AML-193 (cell line): ENCODE results near the gene KRT38.
"Not testable (repeated sequence)": the region's sequence is repeated elsewhere in the genome, so short reads cannot be mapped to it uniquely, and the experiment has no call there.

ENCODE experiments used
- DNase-seq, 2 experiments: peaks; one replicate each; lab custom pipeline; 2025; lab: John Stamatoyannopoulos, UW

Gene KRT38

DNA sequence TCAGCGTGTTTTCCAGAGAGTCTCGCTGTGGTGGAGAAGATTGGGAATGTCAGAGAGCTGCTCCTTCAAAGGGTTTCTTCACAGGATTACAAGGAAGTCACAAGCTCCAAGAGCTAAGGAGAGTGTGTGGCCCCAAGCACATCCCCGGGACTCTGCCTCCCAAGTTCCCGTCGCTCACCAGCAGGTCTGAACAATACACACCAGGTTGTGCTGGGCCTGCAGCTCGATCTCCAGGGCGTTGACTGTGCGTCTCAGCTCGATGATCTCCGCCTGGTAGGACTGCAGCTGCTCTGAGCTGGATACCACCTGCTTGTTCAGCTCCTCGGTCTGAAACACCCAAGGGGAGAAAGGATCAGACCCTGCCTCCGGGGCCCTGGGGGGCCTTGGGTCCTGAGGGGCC, 45.7 kb downstream of the KRT38 start:
- not testable (repeated sequence) for DNase-seq

GRCh38 chr17:41394254-41394996, 46.4 kb downstream of the KRT38 start:
- DNase-seq = no peak

DNA sequence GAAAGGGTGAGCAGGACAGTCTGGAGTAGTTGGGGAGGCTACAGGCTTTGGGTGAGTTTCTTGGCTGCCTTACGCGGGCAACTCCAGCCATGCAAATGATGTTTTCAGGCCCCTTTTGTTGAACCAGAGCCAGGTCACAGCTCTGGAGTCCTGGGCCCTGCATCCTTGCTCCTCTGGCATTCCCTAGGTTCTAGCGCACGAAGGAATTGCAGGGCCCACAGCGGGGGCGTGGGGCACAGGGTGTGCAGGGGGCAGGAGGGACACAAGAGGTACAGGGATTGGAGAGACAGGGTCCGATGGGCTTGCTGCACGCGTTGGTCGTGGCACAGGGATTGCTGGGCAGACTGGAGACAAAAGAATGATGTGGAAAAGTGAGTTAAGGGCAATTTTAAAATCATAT, 47.0 kb downstream of the KRT38 start:
- DNase-seq = no peak

- DNase-seq = no peak
Measured at GRCh38 chr17:41393294-41393693, 47.5 kb downstream of the KRT38 start.

GRCh38 chr17:41392278-41392677, 48.5 kb downstream of the KRT38 start:
- no peak for DNase-seq

- no peak for DNase-seq
Measured at GRCh38 chr17:41391535-41391934, 49.2 kb downstream of the KRT38 start.

DNA sequence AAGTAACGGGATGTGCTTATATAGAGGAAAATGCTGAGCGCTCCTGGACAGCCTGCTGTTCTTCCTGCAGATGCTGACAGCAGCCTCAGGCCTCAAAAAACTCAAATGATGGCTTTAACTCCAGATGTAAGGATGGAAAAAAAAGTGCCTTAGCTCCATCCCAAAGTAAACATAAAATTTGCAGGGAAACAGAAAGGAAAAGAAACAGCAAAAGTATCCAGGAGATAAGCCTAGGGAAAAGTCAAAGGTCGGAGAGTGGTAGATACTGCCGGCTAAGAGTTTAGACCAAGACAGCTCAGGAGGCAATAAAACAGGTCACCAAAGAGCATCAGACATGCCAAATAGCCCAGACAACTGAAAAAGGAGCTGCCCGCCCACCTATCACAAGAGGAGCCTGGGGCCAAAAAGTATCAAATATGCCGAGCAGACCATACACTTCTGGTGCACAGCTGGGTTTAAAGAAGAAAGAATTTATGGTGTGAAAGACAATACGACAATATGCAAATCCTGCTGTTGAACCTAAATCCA, 50.3 kb downstream of the KRT38 start:
- no peak for DNase-seq

DNA sequence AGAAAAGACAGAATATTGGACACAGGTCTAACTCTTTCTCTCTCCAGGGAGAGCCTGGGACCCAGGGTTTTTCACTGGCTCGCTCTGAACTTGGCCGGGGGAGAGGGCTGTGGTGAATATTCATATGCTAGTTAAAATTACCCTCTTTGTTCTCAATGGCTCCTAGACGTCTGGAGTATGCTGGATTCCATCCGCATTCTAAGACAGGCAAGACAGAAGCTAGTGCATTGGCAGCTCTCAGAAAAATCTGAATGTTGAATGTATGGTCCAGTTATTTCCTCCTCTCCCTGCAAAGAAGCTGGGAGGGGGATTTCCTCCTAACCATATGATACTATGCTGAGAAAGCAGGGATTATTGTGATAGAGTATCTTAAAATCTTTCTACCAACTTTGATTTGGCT, 53.1 kb downstream of the KRT38 start:
- DNase-seq = no peak

DNA sequence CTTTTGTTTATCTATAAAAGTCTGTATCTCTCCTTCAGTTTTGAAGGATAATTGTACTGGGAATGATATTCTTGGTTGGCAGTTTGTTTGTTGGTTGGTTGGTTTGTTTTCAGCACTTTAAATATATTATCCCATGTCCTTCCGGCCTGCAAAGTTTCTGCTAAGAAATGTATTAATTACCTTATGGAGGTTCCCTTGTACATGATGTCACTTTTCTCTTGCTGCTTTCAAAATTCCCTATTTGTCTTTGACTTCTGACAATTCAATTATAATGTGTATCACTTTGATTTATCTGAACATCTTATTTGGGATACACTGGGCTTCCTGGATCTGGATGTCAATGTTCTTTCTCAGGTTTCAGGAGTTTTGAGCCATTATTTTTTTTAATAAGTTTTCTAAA, 54.6 kb downstream of the KRT38 start:
- DNase-seq = no peak
